ENCODE measurements around the gene KCNIP4.

The KCNIP4 gene

DNA sequence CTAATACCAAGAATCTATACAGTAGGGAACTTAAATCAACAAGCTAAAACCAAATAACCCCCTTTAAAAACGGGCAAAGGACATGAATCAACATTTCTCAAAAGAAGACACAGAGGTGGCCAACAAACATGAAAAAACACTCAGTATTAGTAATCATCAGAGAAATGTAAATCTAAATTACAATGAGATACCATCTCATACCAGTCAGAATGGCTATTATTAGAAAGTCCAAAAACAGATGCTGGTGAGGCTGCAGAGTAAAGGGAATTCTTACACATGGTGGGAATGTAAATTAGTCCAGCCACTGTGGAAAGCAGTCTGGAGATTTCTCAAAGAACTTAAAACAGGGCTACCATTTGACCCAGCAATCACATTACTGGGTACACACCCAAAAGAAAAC, 1080.5 kb downstream of the KCNIP4 start:
- TF ChIP-seq CTCF (conservative IDR thresholded peaks at IDR 0.05; ENCODE audit: low read depth, low read length), result no peak
- DNase-seq (ENCODE audit: low read depth), result no peak
- H3K4me3 ChIP-seq (ENCODE audit: low read length), result no peak overlapping the region

DNA sequence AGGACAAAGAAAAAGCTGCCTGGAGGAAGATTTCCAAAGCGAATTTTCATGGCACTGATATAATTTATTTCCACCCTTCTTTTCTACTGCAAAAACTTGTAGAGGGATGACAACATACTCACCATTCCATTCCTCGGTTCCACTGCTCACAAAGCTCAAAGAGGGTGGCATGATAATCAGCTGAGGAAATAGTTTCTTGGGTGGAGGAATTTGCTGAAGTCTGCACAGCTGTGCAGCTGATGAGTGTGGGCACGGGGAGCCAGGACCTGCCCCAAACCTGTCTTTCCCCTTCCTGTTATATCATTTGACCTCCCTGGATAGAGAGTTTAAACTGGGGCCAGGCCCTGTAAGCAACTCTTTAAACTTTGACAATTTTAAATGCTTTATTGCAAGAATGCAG, 1087.7 kb downstream of the KCNIP4 start:
- no peak for TF ChIP-seq CTCF (conservative IDR thresholded peaks at IDR 0.05; ENCODE audit: low read depth, low read length)
- DNase-seq (ENCODE audit: low read depth), result no peak
- H3K4me3 ChIP-seq (ENCODE audit: low read length), result no peak overlapping the region

DNA sequence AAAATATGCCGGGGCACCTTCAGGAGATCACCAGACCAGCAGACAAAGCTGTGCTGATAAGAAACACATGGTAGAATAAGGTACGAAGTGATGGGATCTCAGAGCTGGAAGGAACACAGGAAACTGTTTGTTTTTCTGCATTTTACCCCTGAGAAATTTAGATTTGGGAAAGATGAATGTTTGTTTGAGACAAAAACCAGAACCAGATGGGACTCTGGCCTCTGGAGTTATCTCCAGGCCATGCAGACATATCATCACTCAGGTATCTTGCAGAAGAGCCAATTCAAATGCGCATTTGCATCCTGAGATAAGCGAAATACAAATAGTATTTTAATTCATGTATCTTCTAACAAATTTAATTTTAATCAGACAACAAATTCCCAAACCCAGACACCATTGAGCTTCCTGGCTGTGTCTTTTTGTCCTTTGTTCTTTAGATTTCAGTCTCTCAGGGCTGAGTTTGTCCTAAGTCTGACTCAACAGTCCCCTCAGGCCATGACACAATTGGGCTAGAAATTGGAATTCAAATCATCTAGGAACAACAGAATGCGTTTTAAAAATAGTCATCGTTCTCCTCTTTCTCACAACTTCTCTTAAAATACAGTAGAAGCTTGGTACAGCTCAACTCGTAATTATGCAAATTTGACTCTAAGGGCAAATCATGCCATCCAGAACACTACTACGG, 1089.3 kb downstream of the KCNIP4 start:
- DNase-seq (ENCODE audit: low read depth), result no peak
- no peak for TF ChIP-seq CTCF (conservative IDR thresholded peaks at IDR 0.05; ENCODE audit: low read depth, low read length)

GRCh38 chr4:20857081-20857480, 1091.5 kb downstream of the KCNIP4 start:
- no peak overlapping the region for H3K4me3 ChIP-seq (ENCODE audit: low read length)
- no peak for DNase-seq (ENCODE audit: low read depth)
- TF ChIP-seq CTCF (conservative IDR thresholded peaks at IDR 0.05; ENCODE audit: low read depth, low read length), result no peak

More for the DNA sequence above, 1089.3 kb downstream of the KCNIP4 start:
- H3K4me3 ChIP-seq (ENCODE audit: low read length), result no peak overlapping the region

DNA sequence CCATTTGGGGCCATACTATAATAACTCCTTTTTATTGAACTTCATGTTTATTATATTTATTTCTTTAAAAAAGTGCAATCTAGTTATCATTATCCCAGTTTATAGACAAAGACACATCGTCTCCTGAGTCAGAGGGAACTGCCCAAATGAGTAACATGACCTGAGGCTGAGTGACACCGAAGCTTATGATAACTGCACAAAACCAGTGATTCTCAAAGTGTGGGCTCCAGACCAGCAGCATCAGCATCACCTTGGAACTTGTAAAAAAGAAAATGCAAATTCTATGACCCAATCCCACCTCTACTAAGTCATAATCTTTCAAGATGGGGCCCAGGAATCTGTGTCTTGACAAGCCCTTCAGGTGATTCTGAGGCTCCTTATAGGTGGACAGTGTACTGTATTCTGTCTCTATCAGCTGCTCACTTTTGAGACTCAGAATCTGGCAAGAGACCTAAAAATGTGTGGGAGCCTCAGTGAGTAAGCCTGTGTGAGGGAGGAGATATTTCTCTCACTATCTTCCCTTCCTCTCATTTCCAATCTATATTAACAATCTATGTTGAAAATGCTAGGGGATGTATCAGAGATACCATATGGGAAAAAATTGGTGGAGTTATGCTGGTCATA, 1101.3 kb downstream of the KCNIP4 start:
- no peak for TF ChIP-seq CTCF (conservative IDR thresholded peaks at IDR 0.05; ENCODE audit: low read depth, low read length)
- no peak overlapping the region for H3K4me3 ChIP-seq (ENCODE audit: low read length)
- no peak for DNase-seq (ENCODE audit: low read depth)

- H3K4me3 ChIP-seq (ENCODE audit: low read length), result no peak overlapping the region
- TF ChIP-seq CTCF (conservative IDR thresholded peaks at IDR 0.05; ENCODE audit: low read depth, low read length), result no peak
- no peak for DNase-seq (ENCODE audit: low read depth)
These were observed 1104.3 kb downstream of the KCNIP4 start for GRCh38 chr4:20844311-20844710.

DNA sequence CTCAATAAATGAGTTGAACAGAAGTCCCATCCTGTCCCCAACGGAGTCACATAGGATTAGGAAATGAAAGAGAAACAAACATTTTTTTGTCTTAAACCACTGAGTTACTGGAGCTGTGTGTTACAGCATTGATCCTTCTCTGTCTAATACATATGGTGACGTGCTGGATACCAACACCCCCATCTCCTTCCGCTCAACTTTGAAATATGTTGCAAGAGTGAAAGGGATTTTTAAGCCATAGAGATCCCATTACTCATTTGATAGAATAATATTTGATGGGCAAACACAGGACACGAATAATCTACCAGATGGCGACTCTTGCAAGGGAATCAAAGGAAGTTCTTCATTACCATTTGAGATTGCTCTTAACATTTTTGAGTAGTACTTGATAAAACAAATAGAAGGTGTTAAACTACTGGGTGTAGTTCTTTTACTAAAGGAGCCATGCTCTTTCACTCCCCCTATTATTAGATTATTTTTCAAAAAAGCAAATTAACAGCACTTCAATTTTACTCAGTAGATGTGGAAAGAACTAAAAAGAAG, 1107.9 kb downstream of the KCNIP4 start:
- no peak for TF ChIP-seq CTCF (conservative IDR thresholded peaks at IDR 0.05; ENCODE audit: low read depth, low read length)
- no peak for DNase-seq (ENCODE audit: low read depth)

More for the DNA sequence above, 1107.9 kb downstream of the KCNIP4 start:
- no peak overlapping the region for H3K4me3 ChIP-seq (ENCODE audit: low read length)

Data from retinal pigment epithelial cell (primary cell).